Activated CD8-positive, alpha-beta T cell treated with anti-CD3 and anti-CD28 coated beads, Interleukin-2, amount 10 ng/mL, durations not matched to agents 7 days and 5 days (primary cell): ENCODE measurements around the gene ZBTB2. TPM values are rescaled to one million over a fixed set of nuclear protein-coding genes. Genes with fewer than 3 reads are reported as not detected.

Experiments
- ATAC-seq: fragments of 150-1000 bp; cut with Tn5 transposase; one replicate; pipeline ENCODE4 v1.10.0; 2021; ENCODE audit warnings: moderate library complexity
- CTCF ChIA-PET: fragments of 350-600 bp; sonication (Branson Sonifier 250); formaldehyde crosslinking; loops from one replicate; lab custom pipeline; 2021; ENCODE audit warnings: antibody characterized with exemption; lab: Charles Lee
- POLR2A ChIA-PET: fragments of 350-600 bp; sonication (Branson Sonifier 250); formaldehyde crosslinking; loops from one replicate; lab custom pipeline; 2021; ENCODE audit warnings: antibody characterized with exemption; lab: Charles Lee
- DNase-seq: peaks from one replicate; pipeline ENCODE4 v3.0.0-alpha.2; 2020
- H3K27ac Mint-ChIP-seq: one replicate; pipeline ENCODE4 v1.8.0; 2021; ENCODE audit warnings: mild to moderate bottlenecking, mixed read lengths
- H3K27me3 Mint-ChIP-seq: one replicate; pipeline ENCODE4 v1.8.0; 2021; ENCODE audit warnings: low read depth, mixed read lengths
- H3K36me3 Mint-ChIP-seq: one replicate; pipeline ENCODE4 v1.8.0; 2021; ENCODE audit warnings: low read depth, mixed read lengths
- H3K4me1 Mint-ChIP-seq: one replicate; pipeline ENCODE4 v1.8.0; 2021; ENCODE audit warnings: low read depth, mixed read lengths
- H3K4me3 Mint-ChIP-seq: one replicate; pipeline ENCODE4 v1.8.0; 2021; ENCODE audit warnings: mild to moderate bottlenecking, mixed read lengths
- H3K9me3 Mint-ChIP-seq: one replicate; pipeline ENCODE4 v1.8.0; 2022; ENCODE audit warnings: mixed read lengths; ENCODE audit not compliant: insufficient read depth
- total RNA-seq, 2 experiments: library from RNA; stranded (reverse); gene quantifications; one replicate each; pipeline ENCODE4 v1.2.3, GENCODE V29; 2021

ZBTB2 gene
- total RNA-seq, 2 experiments from 2014 or later = 24.0 to 25.6 TPM

DNA sequence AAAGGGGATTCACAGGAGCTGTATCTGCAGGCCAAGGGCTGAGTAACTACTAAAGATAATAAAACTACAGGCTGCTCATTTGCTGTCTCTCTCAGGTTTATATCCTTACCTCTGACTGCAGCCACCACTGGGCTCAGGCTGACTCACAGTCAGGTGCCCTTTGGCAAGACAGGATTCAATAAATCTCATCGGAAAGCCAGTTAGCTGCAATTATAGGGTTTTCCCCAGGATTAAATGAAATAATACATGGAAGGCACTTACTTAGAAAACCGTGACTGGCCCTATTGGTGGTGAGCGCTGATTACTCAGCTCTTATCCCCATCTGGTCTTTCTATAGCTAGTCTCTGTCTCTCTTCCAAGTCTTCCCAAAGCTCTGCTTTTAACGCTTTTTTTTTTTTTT is 34.2 kb upstream of the ZBTB2 start:
- ChIA-PET CTCF (interaction anchor here (0.7 to 2.0 kb wide), 3 partner anchors 16 to 216 kb away, joined by 3 to 5 read pairs (median 4); no protein-coding TSS in a partner anchor), POLR2A (interaction anchor here (0.6 kb wide), 1 partner anchor 35 kb away, joined by 3 read pairs; no protein-coding TSS in a partner anchor)
- Mint-ChIP-seq H3K4me3 (no peak overlapping the region), H3K9me3 (no peaks in the 10 kb centered on the region), H3K4me1 (no peaks in the 10 kb centered on the region), H3K27ac (no peak overlapping the region), H3K36me3 (peaks cover 45% of the 10 kb centered on the region), H3K27me3 (no peaks in the 10 kb centered on the region)
- DNase-seq (no peak), ATAC-seq (no peak)

DNA sequence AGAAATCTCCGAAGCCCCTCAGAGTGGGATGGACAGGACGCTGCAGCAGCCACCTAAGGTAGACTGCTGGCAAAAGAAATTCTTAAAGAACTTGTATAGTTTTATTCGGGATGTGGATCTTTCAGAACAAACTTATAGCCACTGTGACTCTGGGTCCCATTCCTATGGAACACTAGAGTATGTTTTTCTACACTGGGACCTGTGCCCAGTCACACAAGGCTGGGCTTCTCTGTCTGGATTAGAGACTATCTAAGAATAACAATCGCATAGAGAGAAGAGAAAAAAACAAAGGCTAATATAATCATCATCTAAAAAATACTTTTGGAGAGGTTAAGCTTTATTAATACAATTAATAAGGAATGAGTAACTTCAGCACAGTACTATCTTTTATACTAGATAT is 31.6 kb upstream of the ZBTB2 start:
- DNase-seq (no peak), ATAC-seq (no peak)
- POLR2A ChIA-PET = no interaction called here
- Mint-ChIP-seq H3K27me3 (no peaks in the 10 kb centered on the region), H3K4me1 (no peaks in the 10 kb centered on the region), H3K36me3 (peaks cover 36% of the 10 kb centered on the region), H3K4me3 (no peak overlapping the region), H3K27ac (no peak overlapping the region), H3K9me3 (no peaks in the 10 kb centered on the region)
- CTCF ChIA-PET = no interaction called here

DNA sequence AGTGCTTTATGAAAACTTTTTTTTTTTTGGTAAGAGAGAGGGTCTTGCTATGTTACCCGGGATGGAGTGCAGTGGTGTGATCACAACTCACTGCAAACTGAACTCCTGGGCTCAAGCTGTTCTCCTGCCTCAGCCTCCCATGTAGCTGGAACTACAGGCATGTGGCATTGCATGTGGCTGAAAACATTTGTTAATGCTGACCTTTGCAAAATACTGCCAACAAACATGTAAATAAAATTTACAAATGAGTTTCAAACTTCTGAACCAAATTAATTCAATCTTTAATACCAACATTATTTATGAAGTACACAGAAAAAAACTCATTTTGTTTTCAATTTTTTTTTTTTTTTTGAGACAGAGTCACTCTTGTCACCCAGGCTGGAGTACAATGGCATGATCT is 26.1 kb upstream of the ZBTB2 start:
- H3K9me3 Mint-ChIP-seq = peaks cover 4% of the 10 kb centered on the region
- no peak overlapping the region for H3K4me3 Mint-ChIP-seq
- peaks cover 20% of the 10 kb centered on the region for H3K4me1 Mint-ChIP-seq
- ATAC-seq (no peak), DNase-seq (no peak)
- no peak overlapping the region for H3K27ac Mint-ChIP-seq
- peaks cover 48% of the 10 kb centered on the region for H3K36me3 Mint-ChIP-seq
- no peaks in the 10 kb centered on the region for H3K27me3 Mint-ChIP-seq
- ChIA-PET CTCF (interaction anchor here (2.0 kb wide), 1 partner anchor 11 kb away, joined by 7 read pairs; no protein-coding TSS in a partner anchor), POLR2A (no interaction called here)

DNA sequence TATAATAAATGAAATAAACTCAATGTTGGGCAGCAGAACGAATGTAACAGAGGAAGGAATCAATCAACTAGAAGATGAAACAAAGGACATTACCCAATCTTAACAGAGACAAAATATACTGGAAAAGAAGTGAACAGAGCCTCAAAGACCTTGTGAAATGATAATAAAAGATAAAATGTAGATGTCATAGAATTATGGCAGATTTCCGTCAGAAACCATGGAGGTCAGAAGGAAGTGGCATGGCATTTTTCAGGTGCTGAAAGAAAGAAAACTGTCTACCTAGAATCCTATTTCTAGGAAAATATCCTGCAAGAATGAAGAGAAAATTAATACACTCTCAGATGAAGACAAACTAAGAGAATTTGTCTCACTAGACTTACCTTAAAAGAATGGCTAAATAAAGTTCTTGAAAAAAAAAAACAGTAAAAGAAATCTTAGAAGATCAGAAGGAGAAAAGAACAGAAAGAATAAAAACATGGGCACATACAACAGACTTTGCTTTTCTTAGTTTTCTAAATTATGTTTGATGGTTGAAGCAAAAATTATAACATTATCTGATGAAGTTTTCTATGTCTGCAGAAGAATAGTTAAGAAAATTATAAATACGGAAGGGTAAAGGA is 23.4 kb upstream of the ZBTB2 start:
- no peaks in the 10 kb centered on the region for H3K27me3 Mint-ChIP-seq
- peaks cover 4% of the 10 kb centered on the region for H3K9me3 Mint-ChIP-seq
- peaks cover 21% of the 10 kb centered on the region for H3K4me1 Mint-ChIP-seq
- ChIA-PET POLR2A (no interaction called here), CTCF (interaction anchor here (1.4 kb wide), 1 partner anchor 9 kb away, joined by 6 read pairs; no protein-coding TSS in a partner anchor)
- H3K27ac Mint-ChIP-seq = no peak overlapping the region
- ATAC-seq = no peak
- H3K36me3 Mint-ChIP-seq = peaks cover 62% of the 10 kb centered on the region
- no peak overlapping the region for H3K4me3 Mint-ChIP-seq
- DNase-seq = no peak

DNA sequence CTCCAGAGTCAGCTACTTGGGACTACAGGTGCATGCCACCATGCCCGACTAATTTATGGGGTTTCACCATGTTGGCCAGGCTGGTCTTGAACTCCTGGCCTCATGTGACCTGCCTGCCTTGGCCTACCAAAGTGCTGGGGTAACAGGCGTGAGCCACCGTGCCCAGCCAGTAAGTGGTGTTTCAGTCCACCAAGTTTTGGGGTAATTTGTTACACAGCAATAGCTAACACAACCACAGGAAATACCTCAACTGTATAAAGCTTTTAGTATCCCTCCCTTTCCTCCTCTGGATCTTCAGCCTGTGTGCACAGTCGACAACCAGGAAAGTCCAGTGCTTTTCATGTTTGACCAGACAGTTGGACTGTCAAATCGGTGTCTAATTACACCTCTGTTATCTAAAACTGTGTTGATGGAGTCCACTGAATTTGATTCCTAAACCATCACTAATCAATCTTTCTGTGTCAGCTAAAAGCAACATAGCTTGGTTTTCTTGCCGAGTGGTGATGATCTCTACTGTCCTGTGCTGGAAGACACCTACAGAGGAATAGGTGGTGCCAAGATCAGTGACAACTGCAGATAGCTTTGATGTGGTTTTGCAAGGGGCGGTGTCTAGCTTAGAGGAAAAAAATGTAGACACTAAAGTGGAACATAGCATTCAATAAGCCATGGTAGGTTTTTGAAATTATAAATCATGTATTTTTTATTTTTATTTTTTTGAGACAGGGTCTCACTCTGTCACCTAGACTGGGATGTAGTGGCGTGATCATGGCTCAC is 22.2 kb upstream of the ZBTB2 start:
- peak overlapping the region; percentile 63 for H3K27ac Mint-ChIP-seq
- no peak overlapping the region for H3K4me3 Mint-ChIP-seq

GRCh38 chr6:151412909-151413308 is 21.6 kb upstream of the ZBTB2 start:
- ATAC-seq = no peak
- POLR2A ChIA-PET = no interaction called here
- no peak overlapping the region for H3K4me3 Mint-ChIP-seq

More for the DNA sequence above, 22.2 kb upstream of the ZBTB2 start:
- Mint-ChIP-seq H3K36me3 (peaks cover 71% of the 10 kb centered on the region), H3K9me3 (peaks cover 4% of the 10 kb centered on the region), H3K4me1 (peaks cover 21% of the 10 kb centered on the region), H3K27me3 (no peaks in the 10 kb centered on the region)
- DNase-seq (peak; percentile 73), ATAC-seq (peak; percentile 97)
- ChIA-PET POLR2A (interaction anchor here (1.0 kb wide), 1 partner anchor 20 kb away, joined by 3 read pairs; no protein-coding TSS in a partner anchor), CTCF (interaction anchor here (1.0 to 1.4 kb wide), 4 partner anchors 8 to 79 kb away, joined by 3 to 6 read pairs (median 4); no protein-coding TSS in a partner anchor)

DNA sequence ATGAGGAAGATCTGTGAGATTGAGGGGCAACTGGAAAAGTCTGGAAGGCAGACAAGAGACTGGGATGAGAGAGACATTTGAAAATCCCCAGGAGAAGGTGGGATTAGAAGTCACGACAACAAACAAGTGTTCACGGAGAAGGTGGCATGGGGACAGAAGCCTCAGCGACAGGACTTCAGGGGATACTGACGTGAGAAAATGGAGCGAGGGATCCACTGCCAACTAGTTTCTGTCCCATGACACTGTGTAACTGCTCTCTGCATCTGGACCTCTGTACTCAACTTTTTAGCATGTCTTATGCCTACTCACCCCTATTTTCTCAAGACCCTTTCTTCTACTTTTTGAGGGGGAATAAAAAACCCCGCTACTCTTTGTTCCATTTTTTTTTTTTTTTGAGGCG is 18.3 kb upstream of the ZBTB2 start:
- no peak overlapping the region for H3K27ac Mint-ChIP-seq
- H3K9me3 Mint-ChIP-seq = peaks cover 4% of the 10 kb centered on the region
- CTCF ChIA-PET = no interaction called here
- H3K36me3 Mint-ChIP-seq = peaks cover 72% of the 10 kb centered on the region
- POLR2A ChIA-PET = no interaction called here
- H3K4me1 Mint-ChIP-seq = peaks cover 29% of the 10 kb centered on the region
- no peak overlapping the region for H3K4me3 Mint-ChIP-seq
- DNase-seq = no peak
- ATAC-seq = no peak
- H3K27me3 Mint-ChIP-seq = no peaks in the 10 kb centered on the region

More at GRCh38 chr6:151412909-151413308, 21.6 kb upstream of the ZBTB2 start:
- peaks cover 71% of the 10 kb centered on the region for H3K36me3 Mint-ChIP-seq
- peak overlapping the region; percentile 63 for H3K27ac Mint-ChIP-seq
- DNase-seq = no peak
- H3K27me3 Mint-ChIP-seq = no peaks in the 10 kb centered on the region
- H3K9me3 Mint-ChIP-seq = peaks cover 4% of the 10 kb centered on the region
- CTCF ChIA-PET = interaction anchor here (1.2 kb wide), 1 partner anchor 62 kb away, joined by 3 read pairs; no protein-coding TSS in a partner anchor
- peaks cover 21% of the 10 kb centered on the region for H3K4me1 Mint-ChIP-seq

DNA sequence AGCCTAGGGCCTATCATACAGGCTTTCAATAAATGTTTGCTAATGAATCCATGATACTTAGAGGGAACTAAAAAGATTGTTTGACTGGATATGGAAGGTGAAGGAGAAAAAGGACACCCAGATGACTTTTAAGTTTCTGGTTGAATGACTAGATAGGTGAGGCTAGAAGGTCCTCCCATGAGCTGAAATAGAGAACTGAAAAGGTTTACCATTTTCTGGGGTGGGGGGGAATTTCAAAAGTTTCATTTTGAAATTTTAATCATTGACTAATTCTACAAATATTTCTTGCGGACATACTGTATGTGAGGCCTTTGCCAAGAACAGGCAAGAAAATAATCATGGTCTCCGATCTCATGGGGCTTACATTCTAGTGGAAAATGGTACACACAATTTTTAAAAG is 17.9 kb upstream of the ZBTB2 start:
- ChIA-PET POLR2A (no interaction called here), CTCF (no interaction called here)
- no peak overlapping the region for H3K27ac Mint-ChIP-seq
- peaks cover 68% of the 10 kb centered on the region for H3K36me3 Mint-ChIP-seq
- no peaks in the 10 kb centered on the region for H3K27me3 Mint-ChIP-seq
- H3K9me3 Mint-ChIP-seq = peaks cover 4% of the 10 kb centered on the region
- ATAC-seq (no peak), DNase-seq (no peak)
- H3K4me3 Mint-ChIP-seq = no peak overlapping the region
- peaks cover 25% of the 10 kb centered on the region for H3K4me1 Mint-ChIP-seq

DNA sequence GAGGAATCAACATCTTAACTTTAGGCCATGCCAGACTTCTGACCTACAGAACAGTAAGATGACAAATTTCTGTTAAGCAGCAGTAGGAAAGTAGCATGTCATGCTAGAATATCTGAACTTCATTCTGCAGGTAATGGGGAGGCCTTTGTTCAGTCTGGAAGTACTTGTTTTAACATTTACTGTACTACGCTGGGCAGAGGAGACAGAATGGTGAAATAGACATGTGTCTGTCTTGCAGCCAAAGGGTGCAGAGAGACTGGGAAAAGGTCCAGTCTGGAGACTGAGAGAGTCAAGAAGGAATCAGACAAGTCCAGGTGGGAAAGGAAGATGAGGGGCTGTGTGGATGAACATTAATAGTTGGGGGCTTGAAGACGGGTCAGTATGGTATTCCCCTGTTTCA is 17.5 kb upstream of the ZBTB2 start:
- ChIA-PET POLR2A (no interaction called here), CTCF (no interaction called here)
- DNase-seq = no peak
- no peak overlapping the region for H3K4me3 Mint-ChIP-seq
- ATAC-seq = no peak
- H3K27ac Mint-ChIP-seq = no peak overlapping the region
- H3K36me3 Mint-ChIP-seq = peaks cover 66% of the 10 kb centered on the region
- no peaks in the 10 kb centered on the region for H3K27me3 Mint-ChIP-seq
- H3K4me1 Mint-ChIP-seq = peaks cover 22% of the 10 kb centered on the region
- peaks cover 4% of the 10 kb centered on the region for H3K9me3 Mint-ChIP-seq

- CTCF ChIA-PET = interaction anchor here (2.6 kb wide), 1 partner anchor 37 kb away, joined by 12 read pairs; no protein-coding TSS in a partner anchor
- Mint-ChIP-seq H3K9me3 (no peaks in the 10 kb centered on the region), H3K4me3 (no peak overlapping the region), H3K4me1 (peaks cover 38% of the 10 kb centered on the region), H3K27ac (no peak overlapping the region), H3K36me3 (peaks cover 44% of the 10 kb centered on the region), H3K27me3 (no peaks in the 10 kb centered on the region)
- POLR2A ChIA-PET = no interaction called here
- no peak for DNase-seq
- no peak for ATAC-seq
These were observed 12.6 kb upstream of the ZBTB2 start for GRCh38 chr6:151403919-151404308.

DNA sequence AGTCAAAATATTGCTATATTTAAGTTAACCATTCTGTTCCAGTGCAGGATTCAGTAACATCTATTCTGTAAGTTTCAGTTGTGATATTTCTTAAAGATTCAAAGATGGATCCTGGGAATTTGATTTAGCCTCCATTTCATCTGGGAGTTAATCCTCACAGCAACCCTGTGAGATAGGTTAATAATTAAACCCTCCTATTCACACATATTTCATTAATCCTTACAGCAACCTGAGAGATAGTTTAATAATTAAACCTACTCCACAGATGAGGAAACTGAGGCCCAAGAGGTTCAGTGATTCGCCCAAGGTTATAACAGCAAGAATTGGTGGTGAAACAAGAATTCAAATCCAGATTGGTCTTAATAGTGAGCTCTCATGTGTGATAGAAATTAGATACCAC is 10.9 kb upstream of the ZBTB2 start:
- H3K27ac Mint-ChIP-seq = peak overlapping the region; percentile 25

DNA sequence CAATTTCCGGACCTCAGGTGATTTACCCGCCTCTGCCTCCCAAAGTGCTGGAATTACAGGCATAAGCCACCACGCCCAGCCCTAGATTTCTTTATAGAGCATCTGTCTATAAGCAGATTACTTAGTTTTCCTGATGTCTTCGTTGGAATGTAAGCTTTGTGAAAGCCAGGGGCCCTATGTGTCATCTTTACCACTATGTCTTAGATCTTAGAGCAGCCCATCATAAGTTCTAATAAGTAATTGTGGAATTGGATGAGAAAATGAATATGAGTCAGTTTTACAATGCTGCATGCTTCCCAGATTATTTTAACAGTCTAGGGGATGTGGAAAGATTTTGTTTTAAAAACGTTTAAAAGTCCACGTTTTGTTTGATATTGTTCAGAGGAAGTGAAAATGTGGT is 9.1 kb upstream of the ZBTB2 start:
- H3K27ac Mint-ChIP-seq = no peak overlapping the region
- no peak overlapping the region for H3K4me3 Mint-ChIP-seq
- H3K9me3 Mint-ChIP-seq = no peaks in the 10 kb centered on the region
- ATAC-seq (no peak), DNase-seq (no peak)
- ChIA-PET POLR2A (interaction anchor here (1.1 kb wide), 1 partner anchor 10 kb away, joined by 4 read pairs; no protein-coding TSS in a partner anchor), CTCF (no interaction called here)
- no peaks in the 10 kb centered on the region for H3K27me3 Mint-ChIP-seq
- peaks cover 45% of the 10 kb centered on the region for H3K36me3 Mint-ChIP-seq
- H3K4me1 Mint-ChIP-seq = peaks cover 53% of the 10 kb centered on the region

More for the DNA sequence above, 10.9 kb upstream of the ZBTB2 start:
- DNase-seq (no peak), ATAC-seq (no peak)
- Mint-ChIP-seq H3K4me1 (peaks cover 50% of the 10 kb centered on the region), H3K9me3 (no peaks in the 10 kb centered on the region), H3K27me3 (no peaks in the 10 kb centered on the region), H3K36me3 (peaks cover 47% of the 10 kb centered on the region), H3K4me3 (no peak overlapping the region)
- POLR2A ChIA-PET = interaction anchor here (0.8 kb wide), 1 partner anchor 22 kb away, joined by 3 read pairs; no protein-coding TSS in a partner anchor
- CTCF ChIA-PET = no interaction called here
